WI38 (cell line): ENCODE measurements around the gene UBE2Q1.
A peak's percentile ranks its signal among the peaks of the same experiment; 100 is the strongest.

Experiments
- H3K4me3 ChIP-seq: 2 replicates; pipeline ENCODE4 v1.5.1; 2011; ENCODE audit warnings: low read depth, mild to moderate bottlenecking, control low read depth, low read length
- TF ChIP-seq, protein P1 (sequence below): IDR thresholded peaks from 2 replicates; pipeline ENCODE4 v1.5.1; 2012; ENCODE audit warnings: low read depth, mild to moderate bottlenecking, control low read depth, low read length

UBE2Q1 gene

GRCh38 chr1:154557939-154558719 lies at the start of gene UBE2Q1:
Gene UBE2Q1 (minus strand): TSS chr1:154558662. CDS start chr1:154558553, 109 bp downstream.
- TF ChIP-seq, protein P1, sequence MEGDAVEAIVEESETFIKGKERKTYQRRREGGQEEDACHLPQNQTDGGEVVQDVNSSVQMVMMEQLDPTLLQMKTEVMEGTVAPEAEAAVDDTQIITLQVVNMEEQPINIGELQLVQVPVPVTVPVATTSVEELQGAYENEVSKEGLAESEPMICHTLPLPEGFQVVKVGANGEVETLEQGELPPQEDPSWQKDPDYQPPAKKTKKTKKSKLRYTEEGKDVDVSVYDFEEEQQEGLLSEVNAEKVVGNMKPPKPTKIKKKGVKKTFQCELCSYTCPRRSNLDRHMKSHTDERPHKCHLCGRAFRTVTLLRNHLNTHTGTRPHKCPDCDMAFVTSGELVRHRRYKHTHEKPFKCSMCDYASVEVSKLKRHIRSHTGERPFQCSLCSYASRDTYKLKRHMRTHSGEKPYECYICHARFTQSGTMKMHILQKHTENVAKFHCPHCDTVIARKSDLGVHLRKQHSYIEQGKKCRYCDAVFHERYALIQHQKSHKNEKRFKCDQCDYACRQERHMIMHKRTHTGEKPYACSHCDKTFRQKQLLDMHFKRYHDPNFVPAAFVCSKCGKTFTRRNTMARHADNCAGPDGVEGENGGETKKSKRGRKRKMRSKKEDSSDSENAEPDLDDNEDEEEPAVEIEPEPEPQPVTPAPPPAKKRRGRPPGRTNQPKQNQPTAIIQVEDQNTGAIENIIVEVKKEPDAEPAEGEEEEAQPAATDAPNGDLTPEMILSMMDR: no peak
- peak within 1 kb of the TSS; percentile 76 for H3K4me3 ChIP-seq

DNA sequence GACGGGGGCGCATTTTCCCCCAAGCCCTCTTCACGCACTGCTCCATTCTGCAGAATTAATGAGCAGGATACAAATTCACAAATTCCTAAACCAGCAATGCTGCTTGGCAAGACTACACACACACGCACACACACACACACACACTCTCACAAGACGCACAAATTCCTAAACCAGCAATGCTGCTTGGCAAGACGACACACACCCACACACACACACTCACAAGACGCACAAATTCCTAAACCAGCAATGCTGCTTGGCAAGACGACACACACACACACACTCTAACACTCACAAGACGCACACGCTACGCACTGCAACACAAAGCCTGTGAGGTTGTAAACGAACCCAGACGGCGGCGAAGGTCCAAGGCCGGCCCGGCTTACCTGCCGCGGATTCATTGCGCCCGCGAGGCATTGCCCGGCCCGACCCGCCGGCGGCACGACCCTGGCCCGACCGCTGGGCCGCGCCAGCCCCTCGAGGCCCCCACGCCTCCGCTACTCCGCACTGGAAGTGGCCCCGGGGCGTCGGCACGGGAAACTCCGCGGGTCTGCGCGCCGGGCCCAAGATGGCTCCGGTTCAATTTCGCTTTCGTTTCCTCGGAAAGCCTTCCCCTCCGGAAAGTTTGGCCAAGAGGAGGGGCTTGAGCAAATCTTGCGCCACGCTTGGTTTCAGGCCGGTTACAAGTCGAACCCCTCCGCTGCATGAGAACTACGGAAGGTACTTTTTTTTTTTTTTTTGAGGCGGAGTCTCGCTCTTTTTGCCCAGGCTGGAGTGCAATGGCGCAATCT lies 49.3 kb upstream of the UBE2Q1 start, which contains the start of gene ADAR:
Gene ADAR (minus strand): TSS at position 578 of the 788 bp plus-strand sequence. CDS start 180 bp downstream, at position 398.
- TF ChIP-seq, protein P1: no peak

DNA sequence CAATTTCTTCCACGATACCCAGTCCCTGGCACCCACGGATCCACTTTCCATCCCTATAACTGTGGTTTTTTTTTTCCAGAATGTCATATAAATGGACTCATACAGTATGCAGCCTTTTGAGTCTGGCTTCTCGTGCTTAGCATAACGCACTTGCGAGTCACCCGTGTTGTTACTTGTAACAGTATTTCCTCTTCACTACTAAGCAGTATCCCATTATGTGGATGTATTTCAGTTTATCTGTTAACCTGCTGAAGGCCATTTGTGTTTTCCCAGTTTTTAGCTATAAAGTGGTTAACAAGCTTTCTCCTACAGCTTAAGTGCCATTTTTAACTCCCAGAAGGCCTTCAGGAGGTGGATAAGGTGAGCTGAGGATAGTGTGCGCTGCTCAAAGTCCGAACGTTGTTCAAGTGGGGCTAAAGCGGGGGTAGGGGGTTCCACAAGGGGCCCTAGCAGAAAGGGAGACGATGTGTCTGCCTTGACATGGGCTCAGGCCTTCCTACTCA lies 48.7 kb upstream of the UBE2Q1 start:
- peak overlapping the region; percentile 86 for H3K4me3 ChIP-seq
- TF ChIP-seq, protein P1: no peak

More for the DNA sequence above, 49.3 kb upstream of the UBE2Q1 start, which contains the start of gene ADAR:
- H3K4me3 ChIP-seq: peak within 1 kb of the TSS; percentile 86

DNA sequence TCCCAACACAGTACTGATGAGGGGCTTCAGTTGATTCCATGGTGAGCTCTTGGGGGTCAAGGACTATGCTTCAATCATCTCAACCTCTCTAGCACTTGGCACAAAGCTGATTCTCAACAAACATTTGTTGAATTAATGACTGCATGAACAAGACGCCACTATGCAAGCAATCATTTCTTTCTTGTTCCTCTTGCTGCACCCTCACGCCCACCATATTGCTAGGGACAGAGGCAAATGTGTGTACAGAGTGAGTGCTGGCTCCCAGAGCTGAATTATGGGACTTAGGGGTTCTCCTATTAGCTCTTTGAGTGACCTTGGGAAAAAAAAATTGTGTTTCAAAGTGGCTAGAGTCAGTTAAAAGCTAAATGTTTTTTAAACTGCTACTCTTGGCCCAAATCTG lies 47.1 kb upstream of the UBE2Q1 start:
- H3K4me3 ChIP-seq: no peak overlapping the region
- TF ChIP-seq, protein P1: no peak

DNA sequence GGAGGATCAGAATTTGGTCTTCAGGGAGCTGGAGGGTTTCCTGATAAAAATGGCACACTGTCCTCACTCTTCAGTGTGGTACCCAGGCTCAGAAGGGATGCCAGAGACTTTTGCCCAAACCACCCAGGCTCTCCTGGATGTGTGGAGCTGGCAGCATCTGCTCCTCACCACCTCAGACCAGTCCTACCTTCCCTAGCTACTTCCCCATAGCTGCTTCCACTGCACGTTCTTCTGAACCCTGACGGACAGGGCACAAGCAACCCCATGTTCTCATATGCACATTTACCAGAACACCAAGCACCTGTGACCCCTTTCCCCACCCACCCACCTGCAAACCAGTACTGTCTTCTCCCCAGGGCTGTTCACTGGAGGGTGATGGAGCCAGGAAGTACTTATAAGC lies 44.9 kb upstream of the UBE2Q1 start:
- TF ChIP-seq, protein P1: no peak
- H3K4me3 ChIP-seq: no peak overlapping the region

DNA sequence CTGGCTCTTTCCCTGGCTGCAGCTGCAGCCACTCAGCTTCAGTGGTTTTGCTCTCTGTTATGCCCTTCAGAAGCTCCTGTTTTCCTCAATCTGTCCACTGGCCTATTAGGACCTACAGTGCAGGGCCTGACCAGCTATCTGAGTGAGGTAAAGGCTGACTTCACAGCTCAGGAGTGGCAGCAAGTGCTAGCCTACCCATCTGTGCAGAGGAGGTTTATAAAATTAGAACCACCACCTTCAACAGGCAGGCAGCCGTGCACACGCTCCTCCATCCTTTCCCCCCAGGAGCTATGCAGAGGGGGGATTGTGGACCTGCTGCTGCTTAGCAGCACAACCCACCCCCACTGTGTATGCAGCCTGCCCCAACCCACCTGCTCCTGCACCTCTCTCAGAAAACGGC lies 41.2 kb upstream of the UBE2Q1 start:
- H3K4me3 ChIP-seq: no peak overlapping the region
- TF ChIP-seq, protein P1: no peak
